HG02973 (cell line): ENCODE data around the gene IGF2.
"Not testable (repeated sequence)": the region's sequence is repeated elsewhere in the genome, so short reads cannot be mapped to it uniquely, and the experiment has no call there.

Source experiments
- ATAC-seq: cut with Tn5 transposase; IDR thresholded peaks from one replicate; pipeline ENCODE4 v1.9.1; 2021; ENCODE audit warnings: moderate library complexity; ENCODE audit not compliant: unreplicated experiment

IGF2 gene

DNA sequence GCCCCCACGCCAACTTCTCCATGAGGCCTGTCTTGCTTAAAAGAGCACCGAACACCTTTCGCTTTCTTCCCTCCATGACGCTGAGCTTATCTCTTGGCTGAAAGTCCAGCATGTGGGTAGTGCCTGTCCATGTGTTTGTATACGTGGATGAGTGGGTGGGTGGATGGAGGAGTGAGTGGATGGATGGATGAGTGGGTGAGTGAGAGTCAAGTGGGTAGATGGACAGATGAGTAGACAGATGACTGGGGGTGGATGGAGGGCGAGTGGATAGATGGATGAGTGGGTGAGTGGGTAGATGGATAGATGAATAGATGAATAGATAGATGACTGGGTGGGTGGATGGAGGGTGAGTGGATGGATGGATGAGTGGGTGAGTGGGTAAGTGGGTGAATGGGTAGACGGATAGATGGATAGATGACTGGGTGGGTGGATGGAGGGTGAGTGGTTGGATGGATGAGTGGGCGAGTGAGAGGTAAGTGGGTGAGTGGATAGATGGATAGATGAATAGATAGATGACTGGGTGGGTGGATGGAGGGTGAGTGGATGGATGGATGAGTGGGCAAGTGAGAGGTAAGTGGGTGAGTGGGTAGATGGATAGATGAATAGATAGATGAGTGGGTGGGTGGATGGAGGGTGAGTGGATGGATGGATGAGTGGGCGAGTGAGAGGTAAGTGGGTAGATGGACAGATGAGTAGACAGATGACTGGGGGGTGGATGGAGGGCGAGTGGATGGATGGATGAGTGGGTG, 14.3 kb downstream of the IGF2 start:
- not testable (repeated sequence) for ATAC-seq

DNA sequence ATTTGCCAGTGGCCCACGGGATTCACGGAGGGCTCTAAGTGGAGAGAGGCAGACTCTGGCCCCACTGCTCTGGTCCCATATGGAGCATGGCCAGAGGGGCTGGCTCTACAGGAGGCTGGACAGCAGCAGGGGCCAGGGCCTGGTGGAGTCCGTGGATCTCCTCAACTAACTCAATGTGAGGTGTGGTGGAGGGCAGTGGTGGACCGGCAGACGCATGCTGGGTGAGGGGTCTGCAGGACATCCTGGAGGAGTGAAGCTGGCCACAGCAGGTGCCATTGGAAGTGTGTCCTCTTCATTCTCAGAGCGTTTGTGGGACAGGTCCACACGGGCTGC, 15.6 kb downstream of the IGF2 start:
- no peak for ATAC-seq

- ATAC-seq, result no peak
These were observed 16.1 kb downstream of the IGF2 start for GRCh38 chr11:2122907-2123627.

GRCh38 chr11:2122222-2122906, 16.8 kb downstream of the IGF2 start:
- no peak for ATAC-seq

GRCh38 chr11:2121227-2122130, 17.7 kb downstream of the IGF2 start:
- ATAC-seq, result no peak

GRCh38 chr11:2120359-2121100, 18.7 kb downstream of the IGF2 start:
- ATAC-seq, result no peak

DNA sequence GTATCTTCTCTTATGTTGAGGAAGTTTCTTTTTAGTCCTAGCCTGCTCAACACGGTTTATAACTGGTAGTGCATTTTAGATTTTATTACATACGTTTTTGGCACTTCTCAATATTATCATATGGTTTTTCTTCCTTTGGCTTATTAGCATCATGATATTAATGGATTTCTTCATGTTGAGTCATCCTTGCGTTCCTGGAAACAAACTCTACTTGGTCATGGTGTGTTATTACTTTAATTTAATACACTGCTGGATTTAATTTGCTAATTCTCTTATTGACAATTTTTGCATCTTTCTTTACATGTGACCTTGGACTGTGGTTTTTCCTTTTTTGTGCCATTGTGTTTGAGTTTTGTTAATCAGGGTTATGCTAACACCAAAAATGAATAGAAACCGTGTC, 20.5 kb downstream of the IGF2 start:
- no peak for ATAC-seq

- ATAC-seq, result no peak
These were observed 22.5 kb downstream of the IGF2 start for GRCh38 chr11:2116680-2117079.

- ATAC-seq, result no peak
These were observed 23.9 kb downstream of the IGF2 start for GRCh38 chr11:2115308-2115707.

- no peak for ATAC-seq
These were observed 24.6 kb downstream of the IGF2 start for GRCh38 chr11:2114430-2115241.

DNA sequence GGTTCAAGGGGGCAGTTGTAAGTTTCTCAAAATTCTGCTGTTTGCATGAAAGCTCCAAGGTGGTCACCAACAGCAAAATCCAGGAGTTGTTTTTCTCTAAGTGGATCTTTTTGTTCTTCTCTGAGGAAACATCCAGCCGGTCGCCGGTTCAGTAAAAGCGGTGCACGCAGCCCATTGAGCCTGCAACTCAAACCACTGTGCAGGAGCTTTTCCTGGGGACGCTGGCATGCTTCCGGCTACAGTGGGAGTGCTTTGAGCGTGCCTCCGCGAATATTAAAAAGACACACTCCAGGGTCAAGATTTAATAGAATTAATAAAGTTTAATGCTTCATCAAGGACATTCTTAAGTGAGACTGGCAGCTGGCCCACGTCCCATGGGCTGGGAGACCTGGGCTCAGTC, 25.4 kb downstream of the IGF2 start:
- ATAC-seq, result no peak

DNA sequence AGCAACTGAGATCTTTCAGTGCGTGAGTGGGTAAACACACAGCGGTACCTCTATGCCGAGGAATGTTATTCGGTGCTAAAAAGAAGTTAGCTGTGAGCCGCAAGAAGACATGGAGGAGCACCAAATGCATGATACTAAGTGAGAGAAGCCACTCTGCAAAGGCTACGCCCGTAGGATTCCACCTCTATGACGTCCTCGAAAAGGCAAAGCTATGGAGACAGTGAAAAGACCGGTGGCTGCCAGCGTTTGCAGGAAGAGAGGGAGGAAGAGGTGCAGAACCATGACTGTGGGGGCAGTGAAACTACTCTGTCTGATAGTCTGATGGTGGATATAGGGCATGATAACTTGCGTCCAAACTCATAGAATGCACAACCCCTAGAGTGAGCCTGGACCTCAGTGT, 28.7 kb downstream of the IGF2 start:
- ATAC-seq, result no peak

DNA sequence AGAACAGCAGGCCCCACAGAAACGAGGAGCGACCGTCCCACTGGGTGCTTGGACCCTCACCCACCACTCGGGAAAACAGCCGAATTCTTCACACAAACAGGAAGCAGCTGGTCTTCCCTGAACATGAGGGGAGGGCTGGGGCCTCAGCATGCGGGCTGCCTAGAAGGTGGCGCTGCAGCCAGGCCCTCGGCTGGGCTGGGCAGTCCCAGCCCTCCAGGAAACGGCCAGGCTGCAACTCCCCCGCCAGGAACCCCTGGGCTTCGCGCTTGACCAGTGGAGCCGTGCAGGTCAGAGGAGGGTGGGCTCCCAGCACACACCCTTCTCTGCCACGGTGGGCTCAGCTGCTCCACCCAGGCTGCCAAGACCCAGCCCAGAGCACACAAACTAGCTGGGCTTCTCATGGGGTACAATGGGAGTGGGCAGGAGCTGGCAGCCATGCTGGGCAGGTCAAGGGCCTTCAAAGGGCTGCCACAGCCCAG, 29.6 kb downstream of the IGF2 start:
- no peak for ATAC-seq

- ATAC-seq, result no peak
These were observed 30.3 kb downstream of the IGF2 start for GRCh38 chr11:2108675-2109491.

GRCh38 chr11:2107941-2108630, 31.1 kb downstream of the IGF2 start:
- ATAC-seq, result no peak

DNA sequence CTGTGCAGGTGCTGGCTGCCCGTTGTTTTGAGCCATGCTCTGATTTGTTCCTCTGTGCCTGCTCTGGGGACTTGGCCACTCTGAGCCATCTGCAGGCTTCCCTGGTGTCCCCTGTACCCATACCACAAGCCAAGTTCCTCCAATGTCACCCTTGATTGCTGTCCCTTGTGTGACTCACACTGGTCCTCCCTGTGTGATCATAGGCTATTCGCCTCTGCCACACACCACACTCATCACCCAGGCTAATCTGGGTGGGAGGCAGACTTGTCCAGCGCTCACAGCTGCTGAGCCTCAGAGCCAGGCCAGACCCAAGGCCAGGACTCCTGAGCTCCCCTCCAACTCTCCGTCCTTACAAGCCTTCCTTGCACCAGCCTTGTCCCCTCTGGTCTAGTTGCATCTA, 31.7 kb downstream of the IGF2 start:
- no peak for ATAC-seq

- ATAC-seq, result no peak
These were observed 32.5 kb downstream of the IGF2 start for GRCh38 chr11:2106583-2107209.

DNA sequence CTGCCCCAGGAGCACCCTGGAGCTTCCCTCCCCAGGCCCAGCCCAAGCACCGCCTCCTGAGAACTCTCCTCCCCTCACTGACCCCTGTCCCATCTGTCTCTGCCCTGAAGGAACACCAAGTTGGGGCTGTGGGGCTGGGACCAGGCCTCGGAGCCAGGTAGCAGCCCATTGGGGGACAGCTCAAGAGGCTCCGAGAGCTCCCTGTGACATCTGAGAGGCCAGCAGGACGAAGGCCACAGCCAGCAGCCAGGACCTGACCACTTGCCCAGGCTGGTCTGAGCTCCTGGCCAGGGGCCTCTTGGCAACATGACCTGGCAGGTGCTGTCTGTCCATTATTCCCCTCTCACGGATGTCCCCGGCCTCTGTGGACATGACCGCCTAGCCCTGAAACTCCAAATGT, 33.7 kb downstream of the IGF2 start:
- ATAC-seq, result no peak
